GM13977 (cell line): ENCODE measurements around the gene INAVA.

Experiments used
- DNase-seq: peaks from one replicate; pipeline ENCODE4 v3.0.0; 2012; ENCODE audit warnings: low spot score
- in situ Hi-C: fragments of 300-500 bp; cut with MboI; formaldehyde crosslinking; loops from one replicate; pipeline ENCODE4 v1.12.0; 2022; ENCODE audit warnings: low sequenced_read_pairs, low pct_unique_long_range_greater_than_20kb, mixed read lengths, inconsistent platforms; ENCODE audit not compliant: unreplicated experiment
- TF ChIP-seq, protein P1 (sequence below): IDR thresholded peaks from 2 replicates; pipeline ENCODE4 v1.5.1; 2012; ENCODE audit warnings: mild to moderate bottlenecking, control low read depth; ENCODE audit not compliant: insufficient read depth; ENCODE audit errors: extremely low read depth, missing control alignments

INAVA gene

DNA sequence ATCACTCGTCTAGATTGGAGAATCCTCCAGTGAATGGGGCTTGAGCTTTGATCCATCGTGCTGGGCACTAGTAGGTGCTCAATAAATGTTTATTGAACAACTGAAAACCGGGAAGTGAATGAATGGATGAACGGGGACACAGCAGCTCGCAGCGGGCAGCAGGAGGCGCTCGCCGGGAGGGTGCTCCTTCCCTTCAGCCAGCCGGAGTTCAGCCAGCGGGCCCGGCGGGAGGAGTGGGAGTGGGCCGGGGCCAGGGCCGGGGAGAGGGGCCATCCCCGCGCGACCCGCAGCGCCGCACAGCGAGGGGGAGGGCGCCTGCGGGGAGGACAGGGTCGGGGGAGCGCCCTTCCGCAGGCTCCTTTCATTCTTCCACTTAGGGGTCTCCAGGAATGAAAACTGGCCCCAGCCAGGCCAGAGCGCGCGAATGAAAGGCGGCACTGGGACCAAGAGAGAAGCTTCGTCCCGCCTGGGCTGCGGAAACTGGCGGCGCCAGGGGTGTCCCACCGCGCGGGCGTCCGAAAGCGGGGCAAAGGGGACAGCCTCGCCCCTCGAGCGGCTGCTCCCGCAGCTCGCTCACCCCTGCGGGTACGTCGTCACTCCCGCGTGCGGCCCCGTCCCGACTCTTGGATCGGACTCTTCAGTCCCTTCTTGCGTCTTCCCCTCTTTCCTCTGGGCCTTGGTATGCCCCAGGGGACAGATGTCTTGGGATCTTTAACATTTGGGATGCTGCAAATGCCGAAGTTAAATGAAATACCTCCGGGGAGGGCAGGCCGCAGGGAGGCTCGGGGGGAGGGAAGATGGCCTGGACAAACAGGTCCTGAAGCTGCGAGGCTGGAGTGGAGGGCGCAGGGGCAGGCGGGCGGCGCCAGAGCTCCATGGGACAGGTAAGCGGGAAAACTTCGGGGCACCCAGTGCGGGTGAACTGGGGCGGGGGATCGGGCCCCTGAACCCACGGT lies 3.6 kb upstream of the INAVA start:
- TF ChIP-seq, protein P1, sequence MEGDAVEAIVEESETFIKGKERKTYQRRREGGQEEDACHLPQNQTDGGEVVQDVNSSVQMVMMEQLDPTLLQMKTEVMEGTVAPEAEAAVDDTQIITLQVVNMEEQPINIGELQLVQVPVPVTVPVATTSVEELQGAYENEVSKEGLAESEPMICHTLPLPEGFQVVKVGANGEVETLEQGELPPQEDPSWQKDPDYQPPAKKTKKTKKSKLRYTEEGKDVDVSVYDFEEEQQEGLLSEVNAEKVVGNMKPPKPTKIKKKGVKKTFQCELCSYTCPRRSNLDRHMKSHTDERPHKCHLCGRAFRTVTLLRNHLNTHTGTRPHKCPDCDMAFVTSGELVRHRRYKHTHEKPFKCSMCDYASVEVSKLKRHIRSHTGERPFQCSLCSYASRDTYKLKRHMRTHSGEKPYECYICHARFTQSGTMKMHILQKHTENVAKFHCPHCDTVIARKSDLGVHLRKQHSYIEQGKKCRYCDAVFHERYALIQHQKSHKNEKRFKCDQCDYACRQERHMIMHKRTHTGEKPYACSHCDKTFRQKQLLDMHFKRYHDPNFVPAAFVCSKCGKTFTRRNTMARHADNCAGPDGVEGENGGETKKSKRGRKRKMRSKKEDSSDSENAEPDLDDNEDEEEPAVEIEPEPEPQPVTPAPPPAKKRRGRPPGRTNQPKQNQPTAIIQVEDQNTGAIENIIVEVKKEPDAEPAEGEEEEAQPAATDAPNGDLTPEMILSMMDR = peak; percentile 79
- DNase-seq = no peak
- in situ Hi-C loops = no loop called here

DNA sequence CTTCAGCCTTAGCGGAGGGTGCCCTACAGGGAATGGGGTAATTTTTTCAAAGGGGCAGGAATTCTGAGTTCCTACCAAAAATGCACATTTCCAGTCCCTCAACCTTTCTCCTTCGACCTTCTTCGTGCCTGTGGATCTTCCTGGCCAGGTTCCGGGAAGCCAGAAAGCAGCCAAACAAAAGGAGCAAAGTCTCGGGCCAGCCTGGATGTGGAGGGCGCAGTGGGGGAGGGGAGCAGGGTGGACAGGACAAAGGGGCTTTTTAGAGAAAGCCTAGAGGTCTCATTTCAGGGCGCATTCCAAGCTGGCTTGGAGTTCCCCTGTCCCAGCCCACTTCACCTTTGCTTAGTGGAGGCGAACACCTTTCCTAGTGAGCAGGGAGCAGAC lies 2.9 kb upstream of the INAVA start:
- DNase-seq = no peak
- TF ChIP-seq, protein P1 = no peak
- in situ Hi-C loops = no loop called here

DNA sequence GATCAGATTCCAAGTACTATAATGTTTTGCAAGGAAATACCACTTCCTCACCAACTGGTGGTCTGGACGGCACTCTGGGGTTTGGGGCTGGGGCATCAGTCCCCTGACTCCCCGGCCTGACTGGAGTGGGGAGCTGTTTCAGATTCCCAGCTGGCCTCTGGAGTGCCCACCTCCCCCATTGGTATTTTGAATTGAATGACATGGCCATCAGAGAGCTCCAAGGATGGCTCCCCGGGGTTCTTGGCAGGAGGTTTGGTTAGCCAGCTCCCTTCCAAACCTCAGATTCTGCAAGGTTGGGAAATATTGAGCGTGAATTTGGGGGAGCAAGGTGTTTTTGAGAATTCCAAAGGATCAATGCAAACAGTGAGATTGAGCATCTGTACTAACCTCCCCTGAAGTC lies 2.2 kb upstream of the INAVA start:
- in situ Hi-C loops = no loop called here
- DNase-seq = no peak
- TF ChIP-seq, protein P1 = no peak

DNA sequence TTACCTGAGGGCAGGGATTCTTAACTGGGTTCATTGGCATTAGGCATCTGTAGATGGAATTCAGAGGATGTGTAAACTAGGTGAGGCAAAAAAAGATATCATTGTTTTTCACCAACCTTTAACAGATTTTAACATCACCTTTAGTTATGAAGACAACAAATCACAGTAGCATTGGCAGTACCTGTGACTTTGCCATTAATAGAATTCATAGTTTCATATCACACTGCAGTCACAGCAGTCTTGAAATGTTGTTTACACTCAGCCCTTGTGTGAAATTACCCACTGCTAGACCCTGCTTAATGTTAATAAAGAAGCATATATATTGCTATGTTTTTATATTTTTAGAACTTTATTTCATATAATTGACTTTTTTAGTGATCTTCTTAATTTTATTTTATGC lies 1.7 kb upstream of the INAVA start:
- in situ Hi-C loops = no loop called here
- TF ChIP-seq, protein P1 = no peak
- DNase-seq = no peak

DNA sequence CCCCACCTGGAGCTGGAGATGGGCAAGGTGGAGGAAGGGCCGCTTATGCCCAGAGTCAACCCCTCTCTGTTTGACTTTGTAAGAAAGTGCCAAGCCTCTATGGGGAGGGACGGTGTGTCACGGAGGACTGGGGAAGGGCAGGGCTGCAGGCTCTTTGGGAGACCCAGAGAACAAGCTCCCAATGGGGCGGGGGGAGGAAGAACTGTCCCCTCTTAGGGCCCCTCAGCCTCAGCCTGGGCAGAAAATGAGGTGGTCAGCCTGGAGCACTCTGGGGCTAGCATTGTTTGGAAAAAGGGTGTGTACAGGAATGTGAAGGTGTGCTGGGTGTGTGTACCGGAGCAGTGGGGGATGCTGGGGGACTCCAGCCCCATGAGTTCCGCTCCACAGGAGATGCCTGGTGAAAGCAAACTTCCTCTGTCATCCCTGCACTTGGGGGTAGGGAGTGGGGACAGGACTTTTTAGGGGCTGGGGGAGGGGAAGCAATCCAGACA lies 1.2 kb upstream of the INAVA start:
- DNase-seq = no peak
- TF ChIP-seq, protein P1 = no peak
- in situ Hi-C loops = no loop called here

DNA sequence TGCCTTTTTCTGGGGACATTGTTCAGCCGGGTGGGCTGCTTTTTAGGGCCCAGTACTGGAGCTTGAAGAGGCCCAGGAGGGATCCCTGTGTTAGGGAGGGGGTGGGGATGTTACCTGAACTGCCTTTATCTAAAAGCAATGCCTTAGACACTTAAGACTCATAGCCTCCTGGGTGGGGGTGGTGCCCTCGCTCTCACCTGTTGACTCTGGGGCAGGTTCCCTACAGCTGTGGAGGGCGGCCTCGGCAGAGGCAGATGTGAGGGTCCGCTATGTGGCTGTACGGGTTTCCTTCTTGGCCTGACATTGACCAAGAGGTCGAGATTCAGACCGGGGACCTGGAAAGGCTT lies 716 bp downstream of the INAVA start:
- in situ Hi-C loops = no loop called here
- no peak for DNase-seq
- TF ChIP-seq, protein P1 = no peak
